HEK293 (cell line): ENCODE measurements around the gene VASH2.

Experiments
- CTCF ChIA-PET: fragments of 350-600 bp; formaldehyde crosslinking; extraction: SDS; loops from one replicate; lab custom pipeline; 2021; ENCODE audit warnings: antibody characterized with exemption; lab: Yijun Ruan, JAX
- POLR2A ChIA-PET: fragments of 300-600 bp; formaldehyde crosslinking; extraction: SDS; loops from one replicate; lab custom pipeline; 2020; ENCODE audit warnings: antibody characterized with exemption, inconsistent platforms; lab: Yijun Ruan, JAX
- H3K27ac ChIP-seq: fragments of 200-500 bp; sonication (Bioruptor generic); 2 replicates; pipeline ENCODE4 v1.5.1; 2014; ENCODE audit warnings: low read depth, low read length, control low read depth, inconsistent platforms; ENCODE audit errors: extremely low read depth
- H3K36me3 ChIP-seq, 2 experiments: fragments of 200-500 bp in 1 of 2; sonication (Bioruptor generic) in 1 of 2; 1 replicate in 1 of 2; 2 replicates in 1 of 2; pipeline ENCODE4 v1.5.1; 2014 to 2017; ENCODE audit warnings: inconsistent platforms in 2 of 2, low read length in 2 of 2; ENCODE audit not compliant: control insufficient read depth in 2 of 2, insufficient read depth in 1 of 2
- H3K4me1 ChIP-seq: fragments of 200-500 bp; sonication (Bioruptor generic); 2 replicates; pipeline ENCODE4 v1.5.1; 2014; ENCODE audit warnings: mild to moderate bottlenecking, low read length, inconsistent platforms; ENCODE audit not compliant: control insufficient read depth, insufficient read depth
- H3K4me3 ChIP-seq: 2 replicates; pipeline ENCODE4 v1.5.1; 2011; ENCODE audit warnings: low read depth, mild to moderate bottlenecking, control low read depth, low read length, moderate library complexity
- H3K9me3 ChIP-seq: fragments of 200-500 bp; sonication (Bioruptor generic); 2 replicates; pipeline ENCODE4 v1.5.1; 2014; ENCODE audit warnings: low read depth, low read length, inconsistent platforms; ENCODE audit not compliant: control insufficient read depth, insufficient read depth
- HOXC10 ChIP-seq: sonication (generic); formaldehyde crosslinking; IDR thresholded peaks from 2 replicates; pipeline ENCODE4 v1.8.1; 2023; ENCODE audit warnings: mild to moderate bottlenecking, missing genetic modification reagents
- KLF16 ChIP-seq: fragments of 450-650 bp; formaldehyde crosslinking; IDR thresholded peaks from 2 replicates; pipeline ENCODE4 v1.5.1; 2017; ENCODE audit warnings: missing biosample characterization, missing genetic modification characterization
- RBAK ChIP-seq: fragments of 450-650 bp; formaldehyde crosslinking; IDR thresholded peaks from 2 replicates; pipeline ENCODE4 v1.5.1; 2016; ENCODE audit warnings: missing biosample characterization, missing genetic modification characterization
- SCRT2 ChIP-seq: fragments of 450-650 bp; formaldehyde crosslinking; IDR thresholded peaks from 2 replicates; pipeline ENCODE4 v1.5.1; 2016; ENCODE audit warnings: missing biosample characterization, missing genetic modification characterization
- SP2 ChIP-seq: fragments of 450-650 bp; formaldehyde crosslinking; IDR thresholded peaks from 2 replicates; pipeline ENCODE4 v1.5.1; 2016; ENCODE audit warnings: missing biosample characterization, missing genetic modification characterization
- ZBTB17 ChIP-seq: fragments of 450-650 bp; formaldehyde crosslinking; IDR thresholded peaks from 2 replicates; pipeline ENCODE4 v1.5.1; 2016; ENCODE audit warnings: missing biosample characterization, missing genetic modification characterization
- ZEB2 ChIP-seq: fragments of 450-650 bp; formaldehyde crosslinking; IDR thresholded peaks from 2 replicates; pipeline ENCODE4 v1.5.1; 2016; ENCODE audit warnings: missing biosample characterization, missing genetic modification characterization
- ZNF121 ChIP-seq: fragments of 450-650 bp; formaldehyde crosslinking; IDR thresholded peaks from 2 replicates; pipeline ENCODE4 v1.5.1; 2016; ENCODE audit warnings: missing biosample characterization, missing genetic modification characterization
- ZNF132 ChIP-seq: fragments of 450-650 bp; formaldehyde crosslinking; IDR thresholded peaks from 2 replicates; pipeline ENCODE4 v1.5.1; 2017; ENCODE audit warnings: missing biosample characterization, missing genetic modification characterization, borderline replicate concordance
- ZNF16 ChIP-seq: fragments of 450-650 bp; formaldehyde crosslinking; IDR thresholded peaks from 2 replicates; pipeline ENCODE4 v1.5.1; 2016; ENCODE audit warnings: low read depth, missing biosample characterization, missing genetic modification characterization
- ZNF19 ChIP-seq: fragments of 450-650 bp; formaldehyde crosslinking; IDR thresholded peaks from 2 replicates; pipeline ENCODE4; 2016; ENCODE audit warnings: missing biosample characterization, missing genetic modification characterization, low read depth
- ZNF202 ChIP-seq: fragments of 450-650 bp; formaldehyde crosslinking; IDR thresholded peaks from 2 replicates; pipeline ENCODE4 v1.5.1; 2016; ENCODE audit warnings: missing biosample characterization, missing genetic modification characterization, borderline replicate concordance
- ZNF23 ChIP-seq: fragments of 450-650 bp; formaldehyde crosslinking; IDR thresholded peaks from 2 replicates; pipeline ENCODE4 v1.5.1; 2016; ENCODE audit warnings: missing biosample characterization, missing genetic modification characterization, borderline replicate concordance
- ZNF292 ChIP-seq: fragments of 450-650 bp; formaldehyde crosslinking; IDR thresholded peaks from 2 replicates; pipeline ENCODE4 v1.5.1; 2016; ENCODE audit warnings: low read depth, missing biosample characterization, missing genetic modification characterization, borderline replicate concordance
- ZNF423 ChIP-seq: fragments of 450-650 bp; formaldehyde crosslinking; IDR thresholded peaks from 2 replicates; pipeline ENCODE4 v1.5.1; 2016; ENCODE audit warnings: missing biosample characterization, missing genetic modification characterization
- ZNF555 ChIP-seq: fragments of 450-650 bp; formaldehyde crosslinking; conservative IDR thresholded peaks from 2 replicates; pipeline ENCODE4 v1.5.1; 2017; ENCODE audit warnings: missing biosample characterization, mild to moderate bottlenecking, missing genetic modification characterization, inconsistent platforms
- ZNF560 ChIP-seq: fragments of 450-650 bp; formaldehyde crosslinking; IDR thresholded peaks from 2 replicates; pipeline ENCODE4 v1.5.1; 2017; ENCODE audit warnings: missing biosample characterization, missing genetic modification characterization, borderline replicate concordance
- ZNF654 ChIP-seq: fragments of 450-650 bp; formaldehyde crosslinking; IDR thresholded peaks from 2 replicates; pipeline ENCODE4 v1.5.1; 2016; ENCODE audit warnings: low read depth, missing biosample characterization, missing genetic modification characterization
- ZNF768 ChIP-seq: fragments of 450-650 bp; formaldehyde crosslinking; IDR thresholded peaks from 2 replicates; pipeline ENCODE4 v1.5.1; 2018; ENCODE audit warnings: missing biosample characterization, mild to moderate bottlenecking, missing genetic modification characterization
- ZNF792 ChIP-seq: fragments of 450-650 bp; formaldehyde crosslinking; IDR thresholded peaks from 2 replicates; pipeline ENCODE4 v1.5.1; 2016; ENCODE audit warnings: missing biosample characterization, missing genetic modification characterization
- ZNF830 ChIP-seq: fragments of 450-650 bp; IDR thresholded peaks from 2 replicates; pipeline ENCODE4 v1.5.0; 2018; ENCODE audit warnings: missing biosample characterization, missing genetic modification characterization, low read depth, mild to moderate bottlenecking, moderate library complexity
- ZSCAN16 ChIP-seq: fragments of 450-650 bp; formaldehyde crosslinking; IDR thresholded peaks from 2 replicates; pipeline ENCODE4 v1.5.1; 2016; ENCODE audit warnings: missing biosample characterization, missing genetic modification characterization
- TF ChIP-seq, protein P1 (sequence below): fragments of 450-650 bp; formaldehyde crosslinking; conservative IDR thresholded peaks from 2 replicates; pipeline ENCODE4 v1.5.1; 2016; ENCODE audit warnings: low read depth, missing biosample characterization, missing genetic modification characterization
- TF ChIP-seq, protein P2 (sequence below): fragments of 450-650 bp; formaldehyde crosslinking; IDR thresholded peaks from 2 replicates; pipeline ENCODE4 v1.5.1; 2016; ENCODE audit warnings: missing biosample characterization, missing genetic modification characterization
- TF ChIP-seq, protein P3 (sequence below): fragments of 450-650 bp; formaldehyde crosslinking; IDR thresholded peaks from 2 replicates; pipeline ENCODE4 v1.5.1; 2017; ENCODE audit warnings: missing biosample characterization, missing genetic modification characterization
- TF ChIP-seq, protein P4 (sequence below): fragments of 450-650 bp; formaldehyde crosslinking; IDR thresholded peaks from 2 replicates; pipeline ENCODE4 v1.5.1; 2016; ENCODE audit warnings: missing biosample characterization, missing genetic modification characterization
- TF ChIP-seq, protein P5 (sequence below): fragments of 450-650 bp; formaldehyde crosslinking; IDR thresholded peaks from 2 replicates; pipeline ENCODE4 v1.5.1; 2016; ENCODE audit warnings: missing biosample characterization, missing genetic modification characterization

VASH2 gene

DNA sequence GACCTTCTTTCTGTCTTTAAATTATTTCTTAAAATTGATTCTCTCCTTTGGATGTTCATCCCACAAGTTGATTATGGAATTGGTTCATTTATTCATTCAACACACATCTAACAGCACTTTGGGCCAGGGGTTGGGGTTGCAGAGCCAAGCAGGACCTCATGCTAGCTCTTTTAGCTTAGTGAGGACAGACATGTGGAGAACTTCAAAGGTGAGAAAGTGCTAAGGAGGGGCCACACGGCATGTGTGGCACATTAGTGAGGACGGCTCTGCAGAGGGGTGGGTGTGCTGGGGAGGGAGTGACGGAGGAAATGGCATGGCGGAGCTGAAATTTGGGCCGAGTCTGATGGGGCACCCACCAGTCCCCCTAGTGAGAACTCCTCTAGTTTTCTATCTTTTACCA lies 32.5 kb upstream of the VASH2 start (continued):
- TF ChIP-seq, protein P1, sequence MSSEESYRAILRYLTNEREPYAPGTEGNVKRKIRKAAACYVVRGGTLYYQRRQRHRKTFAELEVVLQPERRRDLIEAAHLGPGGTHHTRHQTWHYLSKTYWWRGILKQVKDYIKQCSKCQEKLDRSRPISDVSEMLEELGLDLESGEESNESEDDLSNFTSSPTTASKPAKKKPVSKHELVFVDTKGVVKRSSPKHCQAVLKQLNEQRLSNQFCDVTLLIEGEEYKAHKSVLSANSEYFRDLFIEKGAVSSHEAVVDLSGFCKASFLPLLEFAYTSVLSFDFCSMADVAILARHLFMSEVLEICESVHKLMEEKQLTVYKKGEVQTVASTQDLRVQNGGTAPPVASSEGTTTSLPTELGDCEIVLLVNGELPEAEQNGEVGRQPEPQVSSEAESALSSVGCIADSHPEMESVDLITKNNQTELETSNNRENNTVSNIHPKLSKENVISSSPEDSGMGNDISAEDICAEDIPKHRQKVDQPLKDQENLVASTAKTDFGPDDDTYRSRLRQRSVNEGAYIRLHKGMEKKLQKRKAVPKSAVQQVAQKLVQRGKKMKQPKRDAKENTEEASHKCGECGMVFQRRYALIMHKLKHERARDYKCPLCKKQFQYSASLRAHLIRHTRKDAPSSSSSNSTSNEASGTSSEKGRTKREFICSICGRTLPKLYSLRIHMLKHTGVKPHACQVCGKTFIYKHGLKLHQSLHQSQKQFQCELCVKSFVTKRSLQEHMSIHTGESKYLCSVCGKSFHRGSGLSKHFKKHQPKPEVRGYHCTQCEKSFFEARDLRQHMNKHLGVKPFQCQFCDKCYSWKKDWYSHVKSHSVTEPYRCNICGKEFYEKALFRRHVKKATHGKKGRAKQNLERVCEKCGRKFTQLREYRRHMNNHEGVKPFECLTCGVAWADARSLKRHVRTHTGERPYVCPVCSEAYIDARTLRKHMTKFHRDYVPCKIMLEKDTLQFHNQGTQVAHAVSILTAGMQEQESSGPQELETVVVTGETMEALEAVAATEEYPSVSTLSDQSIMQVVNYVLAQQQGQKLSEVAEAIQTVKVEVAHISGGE = no peak
- TF ChIP-seq ZNF555 (tag by site-specific recombination) = no peak
- TF ChIP-seq, protein P2, sequence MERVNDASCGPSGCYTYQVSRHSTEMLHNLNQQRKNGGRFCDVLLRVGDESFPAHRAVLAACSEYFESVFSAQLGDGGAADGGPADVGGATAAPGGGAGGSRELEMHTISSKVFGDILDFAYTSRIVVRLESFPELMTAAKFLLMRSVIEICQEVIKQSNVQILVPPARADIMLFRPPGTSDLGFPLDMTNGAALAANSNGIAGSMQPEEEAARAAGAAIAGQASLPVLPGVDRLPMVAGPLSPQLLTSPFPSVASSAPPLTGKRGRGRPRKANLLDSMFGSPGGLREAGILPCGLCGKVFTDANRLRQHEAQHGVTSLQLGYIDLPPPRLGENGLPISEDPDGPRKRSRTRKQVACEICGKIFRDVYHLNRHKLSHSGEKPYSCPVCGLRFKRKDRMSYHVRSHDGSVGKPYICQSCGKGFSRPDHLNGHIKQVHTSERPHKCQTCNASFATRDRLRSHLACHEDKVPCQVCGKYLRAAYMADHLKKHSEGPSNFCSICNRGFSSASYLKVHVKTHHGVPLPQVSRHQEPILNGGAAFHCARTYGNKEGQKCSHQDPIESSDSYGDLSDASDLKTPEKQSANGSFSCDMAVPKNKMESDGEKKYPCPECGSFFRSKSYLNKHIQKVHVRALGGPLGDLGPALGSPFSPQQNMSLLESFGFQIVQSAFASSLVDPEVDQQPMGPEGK (tag by site-specific recombination) = no peak
- TF ChIP-seq ZEB2 (tag by site-specific recombination) = no peak
- TF ChIP-seq SP2 = no peak
- TF ChIP-seq ZNF768 (tag by site-specific recombination) = no peak
- no peak for TF ChIP-seq RBAK
- no peak for TF ChIP-seq KLF16 (tag by site-specific recombination)
- no peak for TF ChIP-seq SCRT2 (tag by site-specific recombination)
- TF ChIP-seq ZNF132 = no peak

DNA sequence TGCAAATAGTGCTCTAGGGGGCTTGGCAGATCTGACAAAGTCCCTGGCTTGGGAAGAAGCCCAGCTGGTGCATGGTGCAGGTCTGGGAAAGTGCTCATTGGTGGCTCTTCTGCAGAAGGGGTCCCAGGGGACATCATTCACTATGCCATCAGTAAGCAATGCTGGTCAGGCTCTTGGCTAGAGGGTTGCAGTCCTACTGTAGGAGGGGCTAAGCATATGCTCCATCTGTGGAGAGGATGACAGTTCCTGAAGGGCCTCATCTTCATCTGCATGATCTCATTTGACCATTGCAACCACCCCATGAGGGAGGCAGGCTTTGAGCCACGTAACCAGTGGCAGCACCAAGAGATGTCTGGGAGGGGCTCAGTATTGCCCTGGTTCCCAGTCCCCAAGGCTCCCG lies 31.5 kb upstream of the VASH2 start:
- Histone ChIP-seq H3K36me3 (no peaks in the 10 kb centered on the region), H3K9me3 (no peaks in the 10 kb centered on the region), H3K27ac (no peak overlapping the region), H3K4me1 (no peaks in the 10 kb centered on the region), H3K4me3 (no peak overlapping the region)
- POLR2A ChIA-PET = interaction anchor here (0.7 kb wide), 1 partner anchor 61 kb away, joined by 3 read pairs; the partner anchor contains the start of gene FLVCR1
- TF ChIP-seq HOXC10 (CRISPR knock-in tag) (no peak), ZNF202 (tag by site-specific recombination) (no peak), ZNF830 (tag by site-specific recombination) (no peak), ZNF19 (tag by site-specific recombination) (no peak), ZNF560 (no peak), ZNF423 (no peak), ZNF792 (tag by site-specific recombination) (no peak), ZBTB17 (tag by site-specific recombination) (no peak), ZNF16 (tag by site-specific recombination) (no peak), ZNF121 (no peak), ZNF292 (tag by site-specific recombination) (no peak), ZSCAN16 (no peak), ZNF654 (no peak), ZNF23 (no peak), KLF16 (tag by site-specific recombination) (no peak)
- TF ChIP-seq, protein P3, sequence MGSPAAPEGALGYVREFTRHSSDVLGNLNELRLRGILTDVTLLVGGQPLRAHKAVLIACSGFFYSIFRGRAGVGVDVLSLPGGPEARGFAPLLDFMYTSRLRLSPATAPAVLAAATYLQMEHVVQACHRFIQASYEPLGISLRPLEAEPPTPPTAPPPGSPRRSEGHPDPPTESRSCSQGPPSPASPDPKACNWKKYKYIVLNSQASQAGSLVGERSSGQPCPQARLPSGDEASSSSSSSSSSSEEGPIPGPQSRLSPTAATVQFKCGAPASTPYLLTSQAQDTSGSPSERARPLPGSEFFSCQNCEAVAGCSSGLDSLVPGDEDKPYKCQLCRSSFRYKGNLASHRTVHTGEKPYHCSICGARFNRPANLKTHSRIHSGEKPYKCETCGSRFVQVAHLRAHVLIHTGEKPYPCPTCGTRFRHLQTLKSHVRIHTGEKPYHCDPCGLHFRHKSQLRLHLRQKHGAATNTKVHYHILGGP (tag by site-specific recombination) = no peak
- TF ChIP-seq, protein P4, sequence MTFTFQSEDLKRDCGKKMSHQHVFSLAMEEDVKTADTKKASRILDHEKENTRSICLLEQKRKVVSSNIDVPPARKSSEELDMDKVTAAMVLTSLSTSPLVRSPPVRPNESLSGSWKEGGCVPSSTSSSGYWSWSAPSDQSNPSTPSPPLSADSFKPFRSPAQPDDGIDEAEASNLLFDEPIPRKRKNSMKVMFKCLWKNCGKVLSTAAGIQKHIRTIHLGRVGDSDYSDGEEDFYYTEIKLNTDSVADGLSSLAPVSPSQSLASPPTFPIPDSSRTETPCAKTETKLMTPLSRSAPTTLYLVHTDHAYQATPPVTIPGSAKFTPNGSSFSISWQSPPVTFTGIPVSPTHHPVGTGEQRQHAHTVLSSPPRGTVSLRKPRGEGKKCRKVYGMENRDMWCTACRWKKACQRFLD (tag by site-specific recombination) = no peak
- TF ChIP-seq, protein P5, sequence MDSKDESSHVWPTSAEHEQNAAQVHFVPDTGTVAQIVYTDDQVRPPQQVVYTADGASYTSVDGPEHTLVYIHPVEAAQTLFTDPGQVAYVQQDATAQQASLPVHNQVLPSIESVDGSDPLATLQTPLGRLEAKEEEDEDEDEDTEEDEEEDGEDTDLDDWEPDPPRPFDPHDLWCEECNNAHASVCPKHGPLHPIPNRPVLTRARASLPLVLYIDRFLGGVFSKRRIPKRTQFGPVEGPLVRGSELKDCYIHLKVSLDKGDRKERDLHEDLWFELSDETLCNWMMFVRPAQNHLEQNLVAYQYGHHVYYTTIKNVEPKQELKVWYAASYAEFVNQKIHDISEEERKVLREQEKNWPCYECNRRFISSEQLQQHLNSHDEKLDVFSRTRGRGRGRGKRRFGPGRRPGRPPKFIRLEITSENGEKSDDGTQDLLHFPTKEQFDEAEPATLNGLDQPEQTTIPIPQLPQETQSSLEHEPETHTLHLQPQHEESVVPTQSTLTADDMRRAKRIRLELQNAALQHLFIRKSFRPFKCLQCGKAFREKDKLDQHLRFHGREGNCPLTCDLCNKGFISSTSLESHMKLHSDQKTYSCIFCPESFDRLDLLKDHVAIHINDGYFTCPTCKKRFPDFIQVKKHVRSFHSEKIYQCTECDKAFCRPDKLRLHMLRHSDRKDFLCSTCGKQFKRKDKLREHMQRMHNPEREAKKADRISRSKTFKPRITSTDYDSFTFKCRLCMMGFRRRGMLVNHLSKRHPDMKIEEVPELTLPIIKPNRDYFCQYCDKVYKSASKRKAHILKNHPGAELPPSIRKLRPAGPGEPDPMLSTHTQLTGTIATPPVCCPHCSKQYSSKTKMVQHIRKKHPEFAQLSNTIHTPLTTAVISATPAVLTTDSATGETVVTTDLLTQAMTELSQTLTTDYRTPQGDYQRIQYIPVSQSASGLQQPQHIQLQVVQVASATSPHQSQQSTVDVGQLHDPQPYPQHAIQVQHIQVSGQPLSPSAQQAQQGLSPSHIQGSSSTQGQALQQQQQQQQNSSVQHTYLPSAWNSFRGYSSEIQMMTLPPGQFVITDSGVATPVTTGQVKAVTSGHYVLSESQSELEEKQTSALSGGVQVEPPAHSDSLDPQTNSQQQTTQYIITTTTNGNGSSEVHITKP (tag by site-specific recombination) = no peak
- CTCF ChIA-PET = no interaction called here
